Midbrain (tissue), 1 donor: ENCODE data around the gene JAKMIP2.
A peak's percentile ranks its signal among the peaks of the same experiment; 100 is the strongest.
"Not testable (repeated sequence)": the region's sequence is repeated elsewhere in the genome, so short reads cannot be mapped to it uniquely, and the experiment has no call there.

Experiments
- DNase-seq: peaks from one replicate; lab custom pipeline; 2025; lab: John Stamatoyannopoulos, UW

Gene JAKMIP2

DNA sequence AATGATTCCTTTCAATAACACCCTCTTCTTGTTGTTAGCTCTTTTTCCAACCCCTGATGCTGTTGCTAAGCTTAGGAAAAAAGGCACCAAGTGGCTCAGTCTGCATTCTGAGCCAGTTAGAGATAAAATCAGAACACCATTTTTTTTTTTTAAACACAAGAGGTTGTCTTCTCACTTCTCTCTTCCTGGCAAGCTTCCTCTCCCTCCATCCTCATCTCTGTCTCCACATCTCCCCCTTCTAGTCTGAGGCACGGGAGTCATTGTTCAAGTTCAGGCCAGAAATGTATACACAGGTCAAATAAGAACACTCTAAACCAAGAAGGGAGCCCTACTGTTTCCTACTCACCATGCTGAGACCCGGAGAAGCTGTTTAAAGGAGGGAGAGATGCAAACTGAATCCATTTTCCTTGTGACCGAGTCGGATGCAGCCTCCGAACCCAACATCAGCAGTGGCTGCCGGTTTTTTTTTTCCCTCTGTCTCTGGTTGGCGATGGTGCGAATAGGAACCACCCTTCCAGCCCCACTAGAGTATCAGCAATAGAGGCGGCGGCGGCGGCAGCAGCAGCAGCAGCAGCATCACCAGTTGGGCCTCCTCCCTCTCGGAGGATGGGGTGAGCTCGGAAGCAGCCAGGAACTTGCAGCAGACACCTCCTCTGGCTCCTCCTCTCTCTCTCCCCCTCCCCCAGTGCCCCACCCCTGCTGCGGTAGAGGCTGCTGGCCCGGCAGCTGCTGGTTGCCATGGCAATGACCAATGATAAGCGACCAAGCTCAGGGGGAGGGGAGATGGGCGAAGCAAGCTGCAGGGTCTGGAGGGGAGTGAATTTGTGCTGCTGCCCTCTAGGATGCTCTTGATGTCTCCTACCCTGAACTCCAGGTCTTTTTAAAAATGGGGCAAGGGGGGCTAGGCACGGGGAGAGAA lies at the start of gene JAKMIP2:
Gene JAKMIP2 (minus strand): TSS at position 619 of the 919 bp plus-strand sequence. CDS start 110,922 bp downstream, outside the sequence.
- peak; percentile 97 for DNase-seq

DNA sequence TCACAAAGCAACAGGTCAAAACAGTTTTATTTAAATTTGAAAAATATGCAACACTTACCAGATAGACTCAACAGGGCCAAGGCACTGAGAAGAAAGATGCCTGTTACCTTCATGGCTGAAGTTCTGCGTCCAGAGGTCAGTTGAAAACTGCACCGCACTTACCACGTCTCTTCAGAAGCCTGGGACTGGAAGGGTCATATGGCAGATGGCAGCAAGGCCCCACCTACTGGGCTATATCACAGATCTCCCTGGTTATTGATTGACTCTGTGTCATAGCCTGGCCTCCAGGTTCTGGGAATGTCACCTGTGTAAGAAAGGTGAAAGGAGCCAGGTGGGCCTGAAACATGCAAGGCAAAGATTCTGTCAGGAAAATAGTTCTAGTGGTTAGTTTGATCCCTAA lies 48.9 kb upstream of the JAKMIP2 start, which contains the start of gene SPINK1:
Gene SPINK1 (minus strand): TSS at position 207 of the 400 bp plus-strand sequence. CDS start 94 bp downstream, at position 113.
- DNase-seq: no peak

DNA sequence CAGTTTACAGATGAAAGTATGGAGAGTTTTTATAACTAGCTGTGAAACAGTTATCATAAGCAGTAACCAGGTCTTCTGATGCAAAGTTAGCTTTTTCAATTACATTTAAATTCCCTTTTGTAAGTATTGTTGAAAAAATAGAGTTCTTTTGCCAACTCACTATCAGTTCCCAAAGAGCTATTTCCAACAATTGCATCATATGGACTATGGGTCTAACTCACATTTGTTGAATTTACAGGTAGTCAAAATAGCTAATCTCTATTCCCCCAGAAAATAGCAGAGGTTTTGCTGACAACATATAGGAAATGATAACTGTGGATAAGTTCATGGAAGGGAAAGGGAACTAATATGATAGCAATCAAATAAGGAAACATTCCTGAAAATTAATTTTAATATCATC lies 47.5 kb upstream of the JAKMIP2 start:
- no peak for DNase-seq

DNA sequence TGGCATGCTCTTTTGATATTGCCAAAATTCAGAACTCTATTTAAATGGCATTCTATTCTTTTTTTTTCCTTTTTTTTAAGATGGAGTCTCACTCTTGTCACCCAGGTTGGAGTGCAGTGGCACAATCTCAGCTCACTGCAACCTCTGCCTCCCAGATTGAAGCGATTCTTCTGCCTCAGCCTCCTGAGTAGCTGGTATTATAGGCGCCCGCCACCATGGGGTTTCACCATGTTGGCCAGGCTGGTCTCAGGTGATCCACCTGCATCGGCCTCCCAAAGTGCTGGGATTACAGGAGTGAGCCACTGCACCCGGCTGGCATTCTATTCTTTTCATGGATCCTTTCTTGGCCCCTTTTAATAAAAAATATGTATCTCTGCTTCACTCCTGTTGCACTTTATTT lies 44.5 kb upstream of the JAKMIP2 start:
- not testable (repeated sequence) for DNase-seq

DNA sequence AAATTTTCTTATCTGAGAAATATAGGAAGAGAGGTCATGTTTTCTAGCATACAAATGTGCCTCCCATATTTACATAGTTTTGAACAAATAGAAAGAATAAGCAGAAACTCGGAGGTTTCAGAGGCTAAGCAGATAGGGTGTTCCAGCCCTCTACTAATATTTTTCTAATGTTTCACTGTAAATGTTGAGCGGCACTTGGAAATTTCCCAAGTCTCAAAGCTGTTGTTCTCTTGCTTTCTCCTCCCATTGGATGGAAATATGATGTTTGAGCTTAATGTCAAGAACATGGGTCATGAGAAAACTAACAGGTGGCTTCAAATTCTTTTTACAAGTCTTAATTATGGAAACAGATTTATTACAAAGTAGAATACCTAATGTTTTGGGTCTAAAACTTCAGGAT lies 43.8 kb upstream of the JAKMIP2 start:
- no peak for DNase-seq

DNA sequence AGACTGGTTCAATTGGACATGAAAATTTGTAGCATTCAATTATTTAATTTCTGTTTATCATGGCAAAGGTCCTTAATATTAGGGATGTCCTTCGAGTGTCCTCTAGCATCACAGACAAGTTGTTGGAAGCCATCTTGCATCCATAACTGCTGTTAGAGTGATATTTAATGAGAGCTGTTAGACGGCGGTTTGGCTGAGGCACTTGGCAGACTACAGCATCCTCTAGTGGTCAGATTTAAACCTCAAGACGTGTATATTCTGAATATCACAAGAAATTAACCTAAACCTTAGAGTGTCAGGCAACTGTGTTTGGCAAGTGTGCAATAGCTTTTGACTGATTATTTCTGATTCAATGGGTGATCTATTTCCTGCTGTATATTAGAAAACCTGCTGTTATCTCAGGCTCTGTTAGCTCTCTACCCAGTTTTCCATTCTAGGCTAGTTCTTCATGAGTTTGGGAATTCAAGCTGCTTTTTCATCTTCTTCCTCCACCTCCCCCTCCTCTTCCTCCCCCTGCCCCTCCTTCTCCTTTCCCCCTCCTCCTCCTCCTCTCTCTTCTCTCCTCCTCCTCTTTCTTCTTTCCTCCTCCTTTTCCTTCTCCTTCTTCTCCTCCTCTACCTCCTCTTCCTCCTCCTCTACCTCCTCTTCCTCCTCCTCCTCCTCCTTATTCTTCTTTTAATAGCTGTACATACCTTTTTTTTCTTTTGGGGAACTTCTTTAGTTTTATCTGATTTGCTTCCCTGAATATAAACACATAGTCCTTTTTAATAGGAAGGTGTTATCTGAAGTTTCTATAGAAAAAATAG lies 40.4 kb upstream of the JAKMIP2 start:
- peak; percentile 72 for DNase-seq

DNA sequence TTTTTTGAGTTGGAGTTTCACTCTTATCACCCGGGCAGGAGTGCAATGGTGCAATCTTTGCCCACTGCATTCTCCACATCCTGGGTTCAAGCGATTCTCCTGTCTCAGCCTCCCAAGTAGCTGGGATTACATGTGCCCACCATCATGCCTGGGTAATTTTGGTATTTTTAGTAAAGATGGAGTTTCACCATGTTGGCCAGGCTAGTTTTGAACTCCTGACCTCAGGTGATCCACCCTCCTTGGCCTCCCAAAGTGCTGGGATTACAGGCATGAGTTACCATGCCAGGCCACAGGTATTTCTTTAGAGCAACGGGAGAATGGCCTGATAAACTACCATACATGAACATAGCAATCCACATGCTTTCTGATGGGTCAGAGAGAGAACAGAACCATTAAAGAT lies 39.7 kb upstream of the JAKMIP2 start:
- DNase-seq: not testable (repeated sequence)

DNA sequence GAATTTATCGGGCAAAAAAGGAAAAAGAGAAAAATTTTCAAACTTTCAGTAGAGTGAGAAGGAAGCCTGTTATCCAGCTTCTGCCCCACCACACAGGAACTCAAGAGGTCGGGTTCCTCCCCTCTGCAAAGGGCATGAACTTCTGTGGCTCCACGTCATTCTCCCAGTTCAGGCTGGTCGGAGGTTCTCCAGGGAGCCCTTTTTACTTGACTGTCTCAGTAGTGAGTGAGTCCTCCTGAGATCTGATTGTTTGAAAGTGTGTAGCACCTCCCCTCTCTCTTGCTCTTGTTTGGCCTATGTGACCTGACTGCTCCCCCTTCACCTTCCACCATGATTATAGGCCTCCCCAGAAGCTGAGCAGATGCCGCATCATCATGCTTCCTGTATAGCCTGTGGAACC lies 39.2 kb upstream of the JAKMIP2 start:
- no peak for DNase-seq

DNA sequence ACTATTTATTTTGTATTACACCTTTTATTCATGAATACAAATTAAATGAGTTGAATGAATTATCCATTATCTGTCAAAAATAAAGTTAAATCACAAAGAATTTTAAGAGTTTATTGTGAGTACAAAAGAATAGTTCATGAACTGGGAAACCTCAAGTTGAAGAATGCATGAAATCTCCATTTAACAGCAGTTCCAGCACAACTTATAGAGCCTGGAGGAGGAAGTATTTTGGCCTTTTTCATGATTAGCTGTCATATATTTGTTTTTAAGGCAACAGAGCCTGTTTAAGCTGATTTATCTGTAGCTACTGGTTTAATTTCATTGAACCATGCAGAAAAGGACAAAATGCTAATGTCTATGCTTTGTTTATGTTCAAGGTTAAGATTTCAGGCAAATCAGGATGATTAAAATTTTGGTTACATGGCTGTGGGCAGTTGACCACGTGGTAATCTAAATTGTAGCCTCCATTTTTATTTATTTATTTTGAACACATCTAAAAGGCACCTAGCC lies 36.8 kb upstream of the JAKMIP2 start:
- no peak for DNase-seq

DNA sequence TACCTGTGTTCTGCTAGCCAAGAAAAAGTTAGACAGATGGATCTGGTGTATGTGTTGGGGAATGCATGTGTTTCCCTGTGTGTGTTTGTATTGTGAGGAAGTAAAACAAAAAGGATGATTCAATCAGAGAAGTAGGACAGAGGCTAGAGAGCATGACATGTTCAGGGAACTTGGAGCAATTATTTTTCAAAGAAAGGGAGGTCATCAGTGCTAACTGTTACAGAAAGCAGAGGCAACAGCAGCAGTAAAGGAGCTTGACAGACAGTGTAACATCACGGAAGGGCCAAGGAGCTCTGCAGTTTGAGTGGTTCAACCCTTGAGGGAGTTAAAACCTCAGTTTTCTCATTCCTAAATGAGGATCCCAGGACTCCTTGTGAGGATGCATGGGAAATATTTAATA lies 35.8 kb upstream of the JAKMIP2 start:
- DNase-seq: no peak

DNA sequence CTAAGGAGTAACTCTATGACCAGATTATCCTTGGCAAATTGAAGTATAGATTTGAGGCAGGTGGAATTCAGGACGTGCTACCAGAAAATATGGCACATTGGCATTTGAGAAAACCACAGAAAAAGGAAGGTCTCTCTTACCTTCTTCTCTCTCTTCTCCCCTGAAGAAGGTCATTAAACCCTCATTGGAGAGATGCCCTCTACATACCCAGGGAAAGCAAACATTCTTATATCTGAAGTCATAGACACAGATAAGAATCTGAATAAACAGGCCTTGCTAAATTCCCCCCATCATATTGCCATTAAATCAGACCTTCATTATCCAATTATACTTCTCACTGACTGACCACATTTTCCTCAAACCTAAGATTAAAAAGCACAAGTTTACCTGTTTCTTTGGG lies 31.2 kb upstream of the JAKMIP2 start:
- DNase-seq: no peak

DNA sequence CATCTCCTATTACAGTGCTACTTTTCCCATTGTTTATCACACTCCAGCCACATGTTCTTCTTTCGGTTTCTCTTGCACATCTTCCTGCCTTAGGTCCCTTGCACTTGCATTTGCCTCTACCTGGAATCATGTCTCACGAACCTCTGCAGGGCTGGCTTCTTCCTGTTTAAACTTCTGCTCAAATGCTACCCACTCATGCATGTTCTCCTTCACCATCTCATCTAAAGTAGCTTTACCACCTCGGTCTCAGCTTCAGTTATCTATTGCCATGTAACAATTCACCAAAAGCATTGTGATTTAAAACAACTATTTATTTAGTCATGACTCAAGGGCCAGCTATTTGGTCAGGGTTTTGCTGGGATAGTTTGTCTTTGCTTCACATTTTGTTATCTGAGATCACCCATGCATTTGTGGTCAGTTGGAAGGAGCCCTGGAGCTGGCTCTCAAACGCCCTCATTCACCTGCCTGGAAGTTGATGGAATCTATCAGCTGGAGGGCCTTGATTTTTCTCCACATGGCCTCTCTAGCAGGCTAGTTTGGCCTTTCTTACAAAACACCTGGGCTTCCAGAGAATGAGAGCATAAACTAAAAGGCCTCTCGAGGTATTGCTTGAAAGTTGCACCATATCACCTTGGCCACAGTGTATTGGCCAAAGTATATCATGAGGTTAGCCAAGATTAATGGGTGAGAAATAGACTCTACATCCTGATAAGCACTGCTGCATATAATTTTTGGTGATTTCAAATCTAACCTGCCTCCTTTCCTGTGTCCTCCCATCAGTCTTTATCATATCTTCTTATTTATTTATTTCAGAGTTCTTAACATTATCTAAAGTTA lies 27.5 kb upstream of the JAKMIP2 start:
- DNase-seq: no peak

DNA sequence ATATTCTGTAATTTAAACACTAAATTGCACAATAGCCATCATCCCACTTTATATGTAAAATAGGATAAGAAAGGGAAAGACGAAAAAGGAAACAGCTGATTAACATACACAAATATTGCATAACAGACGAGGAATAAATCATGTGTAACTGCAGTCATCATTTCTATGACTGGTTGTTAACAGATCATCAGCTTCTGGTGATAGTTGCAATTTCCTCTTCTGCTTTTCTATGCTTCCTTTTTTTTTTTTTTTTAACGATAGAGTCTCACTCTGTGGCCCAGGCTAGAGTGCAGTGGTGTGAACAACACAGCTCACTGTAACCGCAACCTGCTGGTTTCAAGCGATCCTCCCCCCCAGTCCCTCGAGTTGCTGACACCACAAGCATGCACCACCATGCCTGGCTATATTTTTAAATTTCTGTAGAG lies 22.5 kb upstream of the JAKMIP2 start:
- no peak for DNase-seq

DNA sequence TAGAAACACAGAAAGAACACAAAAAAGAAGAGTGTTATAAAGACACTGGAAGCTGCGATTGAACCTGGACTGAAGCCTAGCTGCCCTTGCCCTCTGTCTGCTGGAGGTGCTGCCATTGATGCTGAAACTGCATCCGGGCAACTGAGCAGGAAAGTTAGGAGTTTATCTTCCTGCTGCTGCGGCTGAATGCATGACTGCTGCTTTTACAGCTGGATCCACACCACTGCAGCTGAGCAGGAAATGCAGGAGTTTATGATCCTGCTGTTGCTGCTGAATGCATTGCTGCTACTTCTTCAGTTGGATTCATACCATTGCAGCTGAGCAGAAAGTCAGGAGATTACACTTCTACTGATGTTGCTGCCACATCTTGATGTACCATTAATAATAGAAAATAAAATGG lies 21.8 kb upstream of the JAKMIP2 start:
- DNase-seq: no peak

DNA sequence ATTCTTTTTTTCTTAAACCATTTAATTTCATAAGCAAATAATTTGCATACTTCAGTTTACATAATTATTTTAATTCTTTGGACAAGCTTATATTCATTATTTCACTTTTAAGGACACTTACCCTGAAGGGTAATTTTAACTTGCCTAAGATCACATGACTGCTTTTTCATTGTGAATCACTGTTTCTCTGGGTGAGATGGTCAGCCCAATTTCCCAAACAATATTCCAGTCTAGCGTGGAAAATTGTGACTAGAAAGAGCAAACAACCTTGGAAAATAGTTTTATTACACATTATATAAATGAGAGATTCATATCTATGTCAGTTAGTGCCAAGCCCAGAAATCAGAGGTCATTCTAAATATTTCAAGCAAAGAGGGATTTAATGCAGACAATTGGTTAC lies 21.4 kb upstream of the JAKMIP2 start:
- DNase-seq: no peak

DNA sequence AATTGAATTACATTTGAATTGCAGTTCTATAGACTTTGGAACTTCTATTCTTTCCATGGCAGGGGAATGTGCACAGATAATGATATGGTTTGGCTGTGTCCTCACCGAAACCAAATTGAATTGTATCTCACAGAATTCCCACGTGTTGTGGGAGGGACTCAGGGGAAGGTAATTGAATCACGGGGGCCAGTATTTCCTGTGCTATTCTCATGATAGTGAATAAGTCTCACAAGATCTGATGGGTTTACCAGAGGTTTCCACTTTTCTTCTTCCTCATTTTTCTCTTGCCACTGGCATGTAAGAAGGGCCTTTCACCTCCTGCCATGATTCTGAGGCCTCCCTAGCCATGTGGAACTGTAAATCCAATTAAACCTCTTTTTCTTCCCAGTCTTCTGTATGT lies 20.6 kb upstream of the JAKMIP2 start:
- DNase-seq: not testable (repeated sequence)

DNA sequence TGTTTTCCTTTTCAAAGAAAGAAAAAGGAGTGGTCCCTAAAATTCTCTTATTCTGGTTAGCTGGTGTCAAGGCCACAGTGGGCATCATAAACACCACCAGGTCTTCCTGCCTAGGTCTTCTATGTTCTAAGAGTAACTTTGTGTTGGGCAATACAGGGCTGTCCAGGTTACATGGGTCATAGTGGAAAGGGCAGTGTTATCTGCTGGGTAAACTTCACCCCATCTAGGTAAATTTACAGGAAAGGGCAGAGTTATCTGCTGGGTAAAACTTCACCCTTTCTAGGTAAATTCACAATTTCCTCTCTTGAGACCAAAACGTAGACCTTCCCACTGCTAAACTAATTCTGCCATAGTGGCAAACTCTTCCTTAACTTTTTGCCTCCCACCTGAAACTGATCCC lies 18.9 kb upstream of the JAKMIP2 start:
- no peak for DNase-seq

DNA sequence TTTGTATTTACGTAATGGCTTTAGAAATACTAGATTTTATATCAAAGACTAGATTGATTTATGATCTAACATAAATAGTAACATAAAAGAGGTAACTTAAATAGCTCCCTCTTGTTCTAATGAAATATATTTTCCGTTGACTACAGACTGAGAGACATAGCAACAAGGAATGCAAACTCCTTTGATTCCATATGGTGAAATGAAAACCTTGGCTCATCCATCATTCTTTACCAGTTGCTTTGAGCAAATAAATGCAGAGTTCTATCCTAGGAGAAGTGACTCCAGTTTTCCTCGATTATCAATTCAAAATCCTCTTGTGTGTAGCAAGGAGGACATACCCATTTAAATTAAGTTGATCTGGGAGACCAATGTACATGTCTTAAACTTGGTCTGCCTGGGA lies 18.0 kb upstream of the JAKMIP2 start:
- DNase-seq: no peak

DNA sequence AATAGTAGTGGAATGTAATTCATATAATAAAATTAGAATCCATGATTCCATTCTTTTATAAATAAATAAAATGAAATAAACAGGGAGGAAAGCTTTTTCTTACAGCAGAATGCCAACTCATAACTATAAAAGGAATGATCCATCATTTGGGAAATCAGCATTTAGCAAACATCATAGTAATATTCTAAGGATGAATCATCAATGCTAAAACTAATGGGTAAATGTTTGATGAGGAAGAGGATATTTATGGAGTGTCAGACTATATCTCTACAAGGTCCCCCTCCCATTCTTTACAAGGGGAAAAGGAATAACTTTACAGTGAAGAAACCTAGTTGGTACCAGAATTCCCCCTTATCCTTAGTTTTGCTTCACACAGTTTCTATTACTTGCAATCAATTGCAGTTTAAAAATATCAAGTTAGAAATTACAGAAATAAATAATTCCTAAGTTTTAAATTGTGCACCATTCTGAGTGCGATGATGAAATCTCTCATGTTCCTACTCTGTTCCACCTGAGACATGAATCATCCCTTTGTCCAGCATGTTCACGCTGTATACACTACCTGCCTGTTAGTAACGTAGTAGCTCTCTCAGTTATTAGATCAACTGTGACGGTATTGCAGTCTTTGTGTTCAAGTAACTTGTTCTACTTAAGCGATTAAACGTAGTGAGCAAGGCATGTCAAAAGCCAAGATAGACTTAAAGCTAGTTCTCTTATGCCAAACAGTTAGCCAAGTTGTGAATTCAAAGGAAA lies 14.2 kb upstream of the JAKMIP2 start:
- DNase-seq: no peak

DNA sequence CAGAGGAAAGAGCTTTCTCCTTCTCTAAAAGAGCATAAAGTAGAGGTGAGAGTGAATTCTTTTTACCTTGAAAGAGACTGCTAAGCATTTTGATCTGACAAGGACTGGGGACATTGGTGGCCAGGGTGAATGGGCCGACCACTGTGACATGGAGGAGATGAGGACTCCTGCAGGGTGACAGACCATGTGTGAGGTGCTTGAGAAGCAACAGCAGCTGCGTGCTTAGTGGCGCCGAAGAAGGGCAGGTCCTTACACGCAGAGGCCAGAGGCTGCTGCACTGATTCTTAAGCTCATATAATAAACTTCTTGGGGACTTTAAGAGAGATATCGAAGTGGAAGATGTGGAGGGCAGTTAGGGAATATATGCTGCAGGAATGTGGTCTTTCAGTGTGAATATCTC lies 8.7 kb upstream of the JAKMIP2 start:
- DNase-seq: no peak

DNA sequence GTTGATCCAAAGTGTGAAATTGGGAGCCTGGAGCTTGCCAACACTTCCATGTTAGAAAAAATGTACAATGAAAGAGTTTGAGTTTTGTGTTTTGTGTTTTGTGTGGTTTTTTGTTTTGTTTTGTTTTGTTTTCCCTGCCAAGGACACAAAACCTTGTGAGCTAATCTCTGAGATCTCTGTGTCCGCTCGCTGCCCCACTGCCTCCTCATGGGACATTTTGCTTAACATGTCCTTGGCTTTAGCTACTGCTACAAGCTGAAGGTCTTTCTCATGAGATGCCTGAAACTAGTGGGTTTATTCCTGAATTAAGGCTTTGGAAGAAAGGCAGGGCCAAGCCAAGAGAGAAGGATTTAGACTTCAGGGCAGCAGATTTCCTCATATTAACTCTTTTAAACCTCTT lies 7.3 kb upstream of the JAKMIP2 start:
- no peak for DNase-seq
